Activated CD4-positive, alpha-beta T cell treated with anti-CD3 and anti-CD28 coated beads, Interleukin-2, amount 10 ng/mL, durations not matched to agents 24 days and 14 days (primary cell): Measurements from ENCODE around the gene CSPG4. TPM values are rescaled to one million over a fixed set of nuclear protein-coding genes. Genes with fewer than 3 reads are reported as not detected.

Experiments used
- DNase-seq: peaks from one replicate; pipeline ENCODE4 v3.0.0; 2022
- H3K27ac Mint-ChIP-seq: one replicate; pipeline ENCODE4 v1.8.0; 2022; ENCODE audit warnings: mild to moderate bottlenecking, mixed read lengths
- H3K27me3 Mint-ChIP-seq: one replicate; pipeline ENCODE4 v1.8.0; 2022; ENCODE audit warnings: mixed read lengths
- H3K36me3 Mint-ChIP-seq: one replicate; pipeline ENCODE4 v1.8.0; 2022; ENCODE audit warnings: low read depth, mild to moderate bottlenecking, mixed read lengths
- H3K4me1 Mint-ChIP-seq: one replicate; pipeline ENCODE4 v1.8.0; 2021; ENCODE audit warnings: mixed read lengths
- H3K4me3 Mint-ChIP-seq: one replicate; pipeline ENCODE4 v1.8.0; 2022; ENCODE audit warnings: mild to moderate bottlenecking, moderate library complexity, mixed read lengths
- H3K9me3 Mint-ChIP-seq: one replicate; pipeline ENCODE4 v1.8.0; 2021; ENCODE audit warnings: mixed read lengths
- intact Hi-C: fragments of 100-400 bp; cut with micrococcal nuclease; formaldehyde crosslinking; loops from one replicate; pipeline ENCODE4 v1.15.1; 2023
- total RNA-seq: library from RNA; stranded (reverse); gene quantifications from 2 replicates; pipeline ENCODE4 v1.2.3, GENCODE V29; 2022

Gene CSPG4
- total RNA-seq, 1 donor from 2014 or later, result not detected

DNA sequence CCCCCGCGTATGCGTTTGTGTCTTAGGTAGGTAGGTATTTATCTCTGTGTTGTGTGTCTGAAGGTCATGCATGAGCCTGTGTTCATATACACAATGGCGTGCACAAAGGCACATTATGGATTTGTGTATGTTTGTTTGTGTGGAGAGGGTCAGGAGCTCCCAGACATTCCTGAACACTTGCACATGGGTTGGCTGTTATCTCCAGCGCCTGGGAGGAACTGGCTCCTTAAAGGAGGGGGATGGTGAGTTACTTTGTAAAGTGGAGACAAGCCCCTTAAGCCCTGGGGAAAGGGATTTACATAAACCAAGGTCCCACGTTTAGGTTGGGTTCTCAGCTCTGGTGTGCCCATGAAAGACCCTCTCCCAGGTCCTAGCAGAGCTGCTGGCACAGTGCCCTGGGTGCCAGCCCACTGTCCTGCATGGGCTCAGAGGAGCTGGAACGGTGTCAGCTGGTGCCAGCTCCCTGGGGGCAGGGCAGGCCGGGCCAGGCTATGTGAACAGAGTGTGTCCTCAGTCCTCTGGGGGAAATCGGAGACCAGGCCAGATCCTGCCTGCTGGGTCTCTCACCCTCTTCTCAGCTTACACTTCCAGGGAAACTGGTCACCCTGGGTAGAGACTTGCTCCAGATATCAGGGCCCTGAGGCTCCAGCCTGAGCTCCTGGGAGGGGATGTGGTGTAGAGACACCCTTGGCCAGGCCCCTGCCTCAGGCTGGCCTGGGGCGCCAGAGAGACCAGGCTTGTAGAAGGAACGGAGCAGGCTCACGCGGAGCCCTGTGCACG, 39.8 kb downstream of the CSPG4 start:
- Mint-ChIP-seq H3K4me1 (no peaks in the 10 kb centered on the region), H3K36me3 (no peaks in the 10 kb centered on the region), H3K27me3 (no peaks in the 10 kb centered on the region), H3K4me3 (no peak overlapping the region), H3K9me3 (no peaks in the 10 kb centered on the region), H3K27ac (no peak overlapping the region)
- no peak for DNase-seq
- intact Hi-C loops, result no loop called here

DNA sequence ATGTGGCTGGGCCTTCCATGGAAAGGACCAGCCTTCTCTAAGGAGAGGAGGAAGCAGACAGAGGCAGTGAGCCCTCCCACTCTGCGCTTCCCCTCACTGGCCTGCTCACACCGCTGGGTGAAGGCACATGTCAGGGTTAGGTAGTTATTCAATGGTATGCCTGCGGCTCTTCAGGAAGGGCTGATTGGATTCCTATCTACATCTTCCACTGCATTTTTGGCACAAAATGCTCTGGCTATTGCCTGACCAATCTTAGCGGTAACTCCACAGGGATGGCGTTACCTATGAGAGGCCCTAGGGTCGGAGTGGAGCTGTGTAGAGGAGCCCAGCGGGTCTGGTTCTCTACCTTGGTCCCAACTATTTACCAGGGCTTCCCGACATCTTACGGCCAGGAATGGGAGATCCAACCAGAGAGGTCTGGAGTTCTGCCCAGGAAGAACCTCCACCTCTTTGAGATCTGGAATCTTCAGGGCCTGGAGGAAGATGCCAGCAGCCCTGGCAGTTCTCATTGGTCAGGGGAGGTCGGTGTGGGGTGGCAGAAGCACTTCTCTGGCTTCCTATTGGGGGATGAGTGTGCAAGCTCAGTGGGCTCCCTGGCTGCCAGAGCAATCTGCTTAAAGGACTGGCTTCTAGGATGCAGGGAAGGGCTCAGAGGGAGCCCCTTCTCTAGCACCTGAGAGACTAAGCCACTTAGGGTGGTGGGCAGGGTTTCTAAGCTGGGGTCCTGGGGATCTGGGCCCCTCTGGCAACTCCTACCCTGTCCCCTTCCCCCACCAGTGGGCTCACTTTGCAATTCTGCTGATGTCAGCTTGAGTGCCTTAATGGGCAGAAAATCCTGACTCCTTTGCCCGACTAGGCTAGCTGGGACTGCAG, 40.7 kb downstream of the CSPG4 start:
- H3K27ac Mint-ChIP-seq, result no peak overlapping the region
- no peaks in the 10 kb centered on the region for H3K9me3 Mint-ChIP-seq
- DNase-seq, result no peak
- H3K4me3 Mint-ChIP-seq, result no peak overlapping the region
- no peaks in the 10 kb centered on the region for H3K36me3 Mint-ChIP-seq
- intact Hi-C loops, result no loop called here
- H3K27me3 Mint-ChIP-seq, result no peaks in the 10 kb centered on the region
- no peaks in the 10 kb centered on the region for H3K4me1 Mint-ChIP-seq

DNA sequence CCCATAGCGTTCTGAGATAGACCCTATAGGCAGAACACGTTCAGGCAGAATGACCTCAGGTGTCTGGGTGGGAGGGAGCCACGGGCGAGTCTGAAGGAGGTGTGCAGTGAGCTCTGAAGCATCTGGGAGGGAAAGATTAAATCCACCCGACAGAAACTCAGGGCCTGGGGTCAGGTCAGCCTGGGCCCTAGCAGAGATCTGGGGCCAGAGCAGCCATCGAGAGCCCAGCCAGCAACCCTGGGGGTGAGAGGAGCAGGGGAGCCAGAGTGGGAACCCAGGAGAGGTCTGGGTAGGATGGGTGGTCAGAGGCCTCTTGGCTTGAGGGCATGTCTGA, 42.8 kb downstream of the CSPG4 start:
- Mint-ChIP-seq H3K27me3 (no peaks in the 10 kb centered on the region), H3K36me3 (no peaks in the 10 kb centered on the region), H3K27ac (no peak overlapping the region)

DNA sequence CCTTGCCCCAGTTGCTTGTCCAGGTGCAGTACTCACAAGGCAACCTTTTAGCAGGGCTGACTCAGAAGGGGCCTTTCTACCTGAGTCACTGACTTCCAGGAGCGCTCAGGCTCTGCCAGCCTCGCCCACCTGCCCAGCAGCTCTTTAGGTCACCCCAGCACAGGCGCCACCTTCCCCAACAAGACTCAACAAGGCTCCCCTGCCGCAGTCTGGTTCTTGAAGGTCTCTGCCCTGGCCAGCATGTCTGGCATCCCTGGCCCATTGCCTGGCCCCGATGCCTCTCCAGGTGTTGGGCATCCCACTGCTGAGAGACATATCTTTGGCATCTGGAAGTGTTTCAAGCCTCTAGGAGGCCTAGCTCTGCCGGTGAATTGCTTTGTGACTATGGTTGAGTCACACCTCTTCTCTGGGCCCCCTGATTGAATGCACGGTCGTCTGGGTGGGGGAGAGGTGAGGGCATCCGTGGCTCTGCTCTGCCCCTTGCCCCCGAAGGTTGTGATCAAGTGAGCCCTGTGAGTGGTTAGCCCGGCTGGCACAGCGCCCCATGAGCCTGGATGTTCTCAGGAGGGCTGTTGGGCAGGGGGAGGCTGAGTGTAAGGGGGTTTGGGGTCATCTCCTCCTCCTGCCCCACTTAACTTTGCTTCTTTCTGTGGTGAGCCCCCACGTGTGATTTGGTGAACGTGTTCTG, 43.3 kb downstream of the CSPG4 start:
- no peak for DNase-seq
- Mint-ChIP-seq H3K4me3 (no peak overlapping the region), H3K27ac (no peak overlapping the region), H3K4me1 (no peaks in the 10 kb centered on the region), H3K36me3 (no peaks in the 10 kb centered on the region), H3K27me3 (no peaks in the 10 kb centered on the region), H3K9me3 (no peaks in the 10 kb centered on the region)
- intact Hi-C loops, result no loop called here

More for the DNA sequence above, 42.8 kb downstream of the CSPG4 start:
- intact Hi-C loops, result no loop called here
- no peak for DNase-seq
- H3K4me1 Mint-ChIP-seq, result no peaks in the 10 kb centered on the region
- no peak overlapping the region for H3K4me3 Mint-ChIP-seq
- H3K9me3 Mint-ChIP-seq, result no peaks in the 10 kb centered on the region

DNA sequence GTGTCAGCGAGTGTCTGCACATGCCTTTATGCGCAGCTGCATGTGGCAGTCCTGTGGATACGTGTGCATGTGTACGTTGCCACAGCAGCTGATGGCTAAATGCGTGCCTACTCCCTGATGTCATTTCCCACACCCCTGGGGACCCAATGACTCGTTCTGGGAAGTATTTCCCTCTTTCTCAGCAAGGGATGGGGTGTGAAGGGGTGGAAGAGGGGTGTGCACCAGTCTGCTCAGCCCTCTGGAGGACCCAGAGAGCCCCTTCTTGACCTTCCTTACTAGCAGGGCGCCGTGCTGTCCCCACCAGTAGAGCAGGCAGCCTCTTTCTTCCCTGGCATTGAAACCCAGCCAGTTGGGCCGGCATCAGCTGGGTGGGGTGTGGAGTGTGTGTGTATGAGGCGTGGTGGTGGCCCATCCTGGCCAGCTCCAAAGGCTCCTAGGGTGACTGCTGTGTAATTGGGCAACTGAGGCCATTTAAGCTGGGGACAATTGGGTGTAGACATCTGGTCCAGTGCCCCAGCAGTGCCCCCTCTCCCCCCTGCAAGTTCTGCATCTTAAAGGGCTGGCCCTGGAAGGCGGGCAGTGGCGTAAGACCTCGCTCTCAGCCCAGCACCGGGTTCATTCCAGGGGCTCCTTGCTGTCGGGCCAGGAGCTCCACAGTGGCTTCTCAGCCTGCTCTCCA, 45.7 kb downstream of the CSPG4 start:
- Mint-ChIP-seq H3K27ac (no peak overlapping the region), H3K27me3 (no peaks in the 10 kb centered on the region), H3K4me1 (no peaks in the 10 kb centered on the region), H3K36me3 (no peaks in the 10 kb centered on the region), H3K4me3 (no peak overlapping the region), H3K9me3 (no peaks in the 10 kb centered on the region)
- intact Hi-C loops, result no loop called here
- DNase-seq, result no peak

DNA sequence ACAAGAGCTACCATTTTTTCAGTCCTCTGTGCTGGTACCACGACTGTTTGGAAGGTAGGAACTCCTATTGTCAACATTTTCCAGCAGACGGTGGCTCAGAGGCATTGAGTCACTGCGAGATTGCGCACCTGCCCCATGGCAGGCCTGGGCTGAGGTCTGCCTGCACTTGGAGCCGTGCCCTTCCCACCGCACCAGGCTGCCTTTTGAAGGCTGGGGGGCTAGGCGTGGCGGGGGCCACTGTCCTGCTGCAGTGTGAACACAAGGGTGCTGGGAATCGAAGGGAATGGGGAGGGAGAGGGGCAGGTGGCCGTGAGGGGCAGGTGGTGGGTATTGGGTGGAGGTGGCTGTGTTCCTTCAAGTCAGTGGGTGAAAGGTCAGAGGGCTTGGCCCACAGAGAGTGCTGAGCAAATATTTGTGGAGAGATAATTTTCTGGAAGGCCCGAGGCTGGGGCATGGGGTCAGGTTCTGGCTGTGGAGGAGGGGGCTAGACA, 48.7 kb downstream of the CSPG4 start:
- no peaks in the 10 kb centered on the region for H3K9me3 Mint-ChIP-seq
- no peaks in the 10 kb centered on the region for H3K36me3 Mint-ChIP-seq
- no peak overlapping the region for H3K4me3 Mint-ChIP-seq
- no peaks in the 10 kb centered on the region for H3K27me3 Mint-ChIP-seq
- intact Hi-C loops, result no loop called here
- no peak for DNase-seq
- no peak overlapping the region for H3K27ac Mint-ChIP-seq
- no peaks in the 10 kb centered on the region for H3K4me1 Mint-ChIP-seq

DNA sequence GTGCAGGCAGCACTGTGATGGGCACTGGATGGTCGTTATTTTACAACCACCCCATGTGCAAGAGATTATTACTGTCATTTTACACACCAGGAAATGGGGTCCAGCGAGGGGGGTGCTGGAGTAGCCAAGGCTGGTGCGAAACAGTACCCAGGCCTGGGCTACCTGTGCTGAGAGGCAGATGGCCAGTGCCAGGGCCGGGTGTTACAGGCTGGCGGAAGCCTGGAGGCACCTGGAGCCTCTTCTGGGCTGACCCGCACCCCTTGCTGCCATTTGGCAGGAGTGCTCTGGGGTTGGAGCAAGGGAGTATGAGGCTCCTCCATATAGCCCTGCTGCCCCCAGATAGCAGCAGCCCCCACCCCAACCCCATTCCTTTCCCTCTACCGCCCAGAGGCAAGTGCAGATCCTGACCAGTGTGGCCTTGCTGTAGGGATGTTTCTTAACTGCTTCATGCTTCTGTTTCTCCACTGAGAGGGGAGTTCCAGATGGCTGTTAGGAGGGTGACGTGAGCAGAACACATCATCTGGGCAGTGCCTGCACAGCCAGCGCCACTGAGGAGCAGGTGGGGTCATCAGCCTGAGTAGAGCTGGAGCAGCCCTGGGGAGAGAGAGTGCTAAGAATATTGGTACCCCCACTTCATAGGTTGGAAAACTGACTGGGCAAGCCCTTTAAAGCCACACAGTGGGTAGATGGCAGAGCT, 49.7 kb downstream of the CSPG4 start:
- Mint-ChIP-seq H3K27ac (no peak overlapping the region), H3K9me3 (no peaks in the 10 kb centered on the region), H3K4me3 (no peak overlapping the region), H3K4me1 (no peaks in the 10 kb centered on the region), H3K36me3 (no peaks in the 10 kb centered on the region), H3K27me3 (no peaks in the 10 kb centered on the region)
- intact Hi-C loops, result no loop called here
- no peak for DNase-seq

DNA sequence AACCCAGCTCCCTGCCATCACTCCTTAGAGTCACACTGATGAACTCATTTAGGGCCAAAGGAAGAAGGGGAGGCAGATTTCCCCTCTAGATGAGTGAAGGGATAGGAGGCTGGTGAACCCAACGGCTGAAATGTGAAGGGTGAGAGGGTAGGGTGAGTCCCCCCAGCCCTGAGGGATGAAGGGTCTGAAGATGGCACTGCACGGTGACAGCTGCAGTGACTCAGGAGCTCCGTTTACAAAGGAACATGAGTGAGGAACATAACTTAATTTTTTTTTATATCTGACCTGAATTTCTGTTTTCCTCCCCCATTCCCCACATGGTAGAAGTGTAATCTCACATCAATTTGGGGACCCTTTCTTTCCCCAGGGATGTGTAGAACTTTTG, 50.9 kb downstream of the CSPG4 start:
- Mint-ChIP-seq H3K27me3 (no peaks in the 10 kb centered on the region), H3K4me3 (no peak overlapping the region), H3K27ac (no peak overlapping the region), H3K4me1 (no peaks in the 10 kb centered on the region), H3K36me3 (no peaks in the 10 kb centered on the region), H3K9me3 (no peaks in the 10 kb centered on the region)
- intact Hi-C loops, result no loop called here
- no peak for DNase-seq

DNA sequence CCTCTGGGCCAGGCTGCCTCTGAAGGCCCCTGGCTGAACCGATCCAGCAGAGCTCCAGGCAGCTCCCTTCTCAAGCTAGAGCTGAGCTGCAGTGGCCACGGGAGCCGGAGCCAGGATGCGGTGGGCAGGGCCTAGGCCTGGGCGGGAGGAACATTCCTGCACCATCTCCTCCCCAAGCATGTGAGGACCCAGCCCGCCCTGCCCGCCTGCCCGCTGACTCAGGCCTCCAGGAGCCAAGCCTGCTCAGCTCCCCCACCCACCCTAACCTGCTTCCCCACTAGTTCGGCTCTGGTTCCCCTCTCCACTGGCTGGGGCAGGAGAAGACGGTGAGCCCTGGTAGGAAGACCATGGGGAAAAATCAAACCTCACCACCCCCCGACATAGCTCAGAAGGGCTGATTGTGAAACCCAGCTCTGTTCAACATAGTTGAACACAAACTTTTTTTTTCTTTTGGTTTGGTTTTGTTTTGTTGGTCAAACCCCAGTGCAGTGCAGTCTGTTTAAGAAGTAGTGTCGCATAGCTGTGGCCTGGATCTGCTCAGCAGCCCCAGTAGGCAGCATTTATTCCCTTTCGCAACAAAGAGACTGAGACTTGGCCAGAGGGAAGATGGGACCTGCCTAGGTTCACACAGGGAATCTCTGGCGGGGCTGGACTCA, 51.4 kb downstream of the CSPG4 start:
- H3K36me3 Mint-ChIP-seq, result no peaks in the 10 kb centered on the region

DNA sequence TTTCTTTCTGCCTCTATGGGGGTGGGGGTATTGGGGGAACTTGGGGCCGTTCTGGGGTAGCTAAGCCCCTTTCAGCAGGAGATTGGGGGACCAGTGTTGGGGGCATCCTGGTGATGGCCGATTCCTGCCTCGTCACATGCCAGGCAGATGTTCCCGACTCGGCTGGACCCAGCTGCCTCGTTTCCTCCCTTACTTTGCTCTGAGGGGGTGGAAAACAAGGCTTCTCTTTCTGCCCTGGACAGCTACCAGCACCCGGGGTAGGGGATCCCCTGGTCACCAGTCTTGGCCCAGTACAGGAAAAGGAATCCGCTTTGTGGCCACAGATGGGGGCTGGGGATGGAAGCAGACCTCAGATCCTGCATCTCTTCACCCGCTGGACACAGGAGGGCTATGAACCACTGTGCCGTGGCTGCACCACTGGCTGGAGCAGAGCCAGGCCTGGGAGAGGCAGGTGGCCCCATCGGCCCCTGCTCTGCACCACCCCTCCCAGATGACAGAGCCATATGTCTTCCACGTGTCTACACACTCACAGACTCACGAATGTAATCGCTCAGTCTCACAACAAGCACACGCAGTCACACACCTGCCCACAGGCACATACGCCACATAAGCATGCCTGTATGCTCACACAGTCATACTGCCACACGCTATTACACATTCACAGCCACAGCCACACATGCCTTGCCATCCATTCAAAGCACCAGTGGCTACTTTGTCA, 52.6 kb downstream of the CSPG4 start:
- no peak for DNase-seq
- no peaks in the 10 kb centered on the region for H3K36me3 Mint-ChIP-seq
- no peaks in the 10 kb centered on the region for H3K4me1 Mint-ChIP-seq
- no peak overlapping the region for H3K27ac Mint-ChIP-seq
- intact Hi-C loops, result no loop called here
- no peaks in the 10 kb centered on the region for H3K9me3 Mint-ChIP-seq
- no peaks in the 10 kb centered on the region for H3K27me3 Mint-ChIP-seq
- H3K4me3 Mint-ChIP-seq, result no peak overlapping the region

More for the DNA sequence above, 51.4 kb downstream of the CSPG4 start:
- DNase-seq, result no peak
- Mint-ChIP-seq H3K27ac (no peak overlapping the region), H3K4me1 (no peaks in the 10 kb centered on the region), H3K27me3 (no peaks in the 10 kb centered on the region), H3K4me3 (no peak overlapping the region), H3K9me3 (no peaks in the 10 kb centered on the region)
- intact Hi-C loops, result no loop called here

DNA sequence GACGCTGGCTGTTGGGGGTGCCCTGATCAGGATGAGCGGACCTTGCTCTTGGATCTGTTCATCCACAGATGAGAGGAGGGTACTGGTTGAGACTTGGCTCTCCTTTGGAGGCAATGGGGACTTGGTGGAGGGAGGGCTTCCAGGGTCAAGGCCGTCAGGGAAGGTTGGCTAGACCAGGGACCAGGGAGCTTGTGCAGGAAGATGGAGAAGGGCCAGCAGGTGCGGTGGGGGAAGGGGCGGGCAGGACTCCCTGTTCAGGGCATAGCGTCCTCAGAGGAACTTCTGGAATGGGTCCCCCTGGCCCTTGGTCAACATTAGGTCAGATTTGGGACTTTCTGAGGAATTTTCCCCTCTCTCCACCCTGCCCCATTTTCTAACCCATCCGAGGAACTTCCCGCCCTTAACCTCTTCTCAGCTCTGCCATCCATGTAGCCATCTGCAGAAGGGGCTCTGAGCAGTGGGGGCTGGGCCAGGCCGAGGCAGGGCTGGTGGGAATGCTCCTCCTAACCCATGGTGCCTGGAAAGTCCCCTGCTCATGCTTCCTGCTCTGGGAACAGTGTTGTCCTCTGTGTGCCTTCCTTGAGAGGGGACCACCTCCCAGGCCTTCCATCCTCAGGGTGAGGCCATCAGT, 53.4 kb downstream of the CSPG4 start:
- Mint-ChIP-seq H3K4me1 (no peaks in the 10 kb centered on the region), H3K27ac (no peak overlapping the region), H3K36me3 (no peaks in the 10 kb centered on the region), H3K27me3 (no peaks in the 10 kb centered on the region), H3K4me3 (no peak overlapping the region), H3K9me3 (no peaks in the 10 kb centered on the region)
- DNase-seq, result no peak
- intact Hi-C loops, result no loop called here

DNA sequence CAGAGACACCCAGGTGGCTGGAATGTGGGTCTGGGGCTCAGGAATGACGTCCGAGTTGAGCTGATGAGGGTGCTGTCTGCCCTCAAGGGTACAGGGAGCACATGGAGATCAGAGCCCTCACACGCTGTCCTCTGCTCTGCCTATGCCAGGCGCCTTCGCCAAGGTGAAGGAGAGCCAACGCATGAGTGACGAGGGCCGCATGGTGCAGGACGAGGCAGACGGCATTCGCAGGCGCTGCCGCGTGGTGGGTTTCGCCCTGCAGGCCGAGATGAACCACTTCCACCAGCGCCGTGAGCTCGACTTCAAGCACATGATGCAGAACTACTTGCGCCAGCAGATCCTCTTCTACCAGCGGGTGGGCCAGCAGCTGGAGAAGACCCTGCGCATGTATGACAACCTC, 55.8 kb downstream of the CSPG4 start:
- H3K27ac Mint-ChIP-seq, result no peak overlapping the region
- no peak overlapping the region for H3K4me3 Mint-ChIP-seq
- intact Hi-C loops, result no loop called here
- peaks cover 6% of the 10 kb centered on the region for H3K4me1 Mint-ChIP-seq
- peaks cover 2% of the 10 kb centered on the region for H3K36me3 Mint-ChIP-seq
- no peak for DNase-seq
- no peaks in the 10 kb centered on the region for H3K27me3 Mint-ChIP-seq
- no peaks in the 10 kb centered on the region for H3K9me3 Mint-ChIP-seq
